Epidermal melanocyte (primary cell): Measurements from ENCODE around the gene GRAMD2B.
"Not testable (repeated sequence)": the region's sequence is repeated elsewhere in the genome, so short reads cannot be mapped to it uniquely, and the experiment has no call there.

ENCODE experiments used
- DNase-seq: peaks from one replicate; pipeline ENCODE4 v3.0.0; 2011; ENCODE audit warnings: low spot score; ENCODE audit not compliant: insufficient read length

Gene GRAMD2B

DNA sequence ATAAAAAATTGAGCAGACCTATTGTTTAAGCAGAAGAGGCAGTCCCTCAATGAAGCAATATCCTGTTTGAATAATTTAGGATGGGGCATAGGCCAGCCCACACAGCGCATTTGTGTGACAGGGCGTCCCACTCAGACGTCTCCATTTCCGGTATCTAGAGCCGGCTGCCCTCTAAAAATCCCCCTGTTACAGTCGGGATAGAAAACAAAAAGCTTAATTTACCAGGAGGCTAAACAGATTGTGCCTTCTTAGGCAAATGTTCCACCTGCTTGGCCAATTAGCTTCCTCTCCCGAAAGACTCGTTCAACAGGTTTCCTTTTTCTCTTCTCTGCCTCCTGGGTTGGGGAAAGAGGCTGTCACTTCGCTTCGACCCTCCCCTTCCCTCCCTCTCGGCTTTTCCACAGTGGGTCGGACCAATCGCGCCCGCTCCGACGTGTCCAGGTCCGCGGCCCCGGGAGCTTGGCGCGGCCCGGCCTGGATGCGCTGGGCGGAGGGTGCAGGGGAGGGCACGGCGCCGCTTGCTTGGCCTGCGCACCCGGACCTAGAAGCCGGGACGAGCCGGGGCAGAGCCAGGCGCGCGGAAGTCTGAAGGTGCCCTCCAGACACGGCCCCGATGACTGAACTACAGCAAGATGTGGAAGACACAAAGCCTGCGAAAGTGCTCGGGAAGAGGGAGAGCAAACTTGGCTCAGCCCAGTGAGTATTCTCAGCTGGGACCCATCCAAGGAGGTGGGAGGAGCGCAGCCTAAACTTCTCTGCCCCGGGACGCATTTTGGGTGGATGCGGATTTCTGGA is at the start of gene GRAMD2B:
GRAMD2B (plus strand) TSS at position 416 of the 795 bp plus-strand sequence; CDS start at position 614, 198 bp downstream.
- DNase-seq: peak; percentile 63

- DNase-seq: no peak
Observed at GRCh38 chr5:126374109-126374416, 49.1 kb upstream of the GRAMD2B start.

DNA sequence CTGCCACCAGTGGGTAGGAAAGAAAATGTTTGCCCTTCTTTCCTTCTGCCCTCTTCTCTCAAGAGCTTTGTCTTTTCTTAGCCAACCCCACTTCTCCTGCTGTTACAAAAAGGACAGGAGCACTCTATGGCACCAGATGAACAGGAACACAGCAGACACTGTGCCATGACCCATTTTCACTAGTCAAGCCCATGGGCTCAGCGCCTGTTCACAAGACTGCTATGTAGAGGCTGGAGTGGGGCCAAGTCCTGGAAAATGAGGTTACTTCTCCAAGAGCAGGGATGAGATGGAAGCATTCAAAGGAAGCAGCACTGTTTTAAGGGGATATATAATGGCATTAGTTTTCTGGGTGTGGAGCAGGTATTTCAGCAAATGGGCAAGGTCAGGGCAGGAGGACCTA is 46.8 kb upstream of the GRAMD2B start:
- no peak for DNase-seq

DNA sequence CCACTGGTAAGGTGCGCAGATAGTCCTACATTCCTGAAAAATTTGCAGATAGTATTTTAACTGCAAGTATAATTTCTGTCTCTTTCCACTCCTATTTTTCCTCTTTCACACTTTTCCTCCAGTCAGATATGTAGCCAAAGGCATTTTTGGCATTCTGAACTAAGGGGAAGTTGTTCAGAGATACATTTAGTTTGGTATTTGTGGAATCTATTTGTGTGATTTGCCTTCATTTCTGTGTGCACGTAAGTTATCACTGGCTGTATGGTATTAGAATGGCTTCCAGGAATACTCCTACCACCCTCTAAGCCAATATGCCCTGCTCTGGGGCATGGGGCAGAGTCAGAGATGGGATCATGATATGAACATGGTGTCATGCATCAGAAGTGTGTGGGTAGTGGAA is 45.8 kb upstream of the GRAMD2B start:
- DNase-seq: no peak

DNA sequence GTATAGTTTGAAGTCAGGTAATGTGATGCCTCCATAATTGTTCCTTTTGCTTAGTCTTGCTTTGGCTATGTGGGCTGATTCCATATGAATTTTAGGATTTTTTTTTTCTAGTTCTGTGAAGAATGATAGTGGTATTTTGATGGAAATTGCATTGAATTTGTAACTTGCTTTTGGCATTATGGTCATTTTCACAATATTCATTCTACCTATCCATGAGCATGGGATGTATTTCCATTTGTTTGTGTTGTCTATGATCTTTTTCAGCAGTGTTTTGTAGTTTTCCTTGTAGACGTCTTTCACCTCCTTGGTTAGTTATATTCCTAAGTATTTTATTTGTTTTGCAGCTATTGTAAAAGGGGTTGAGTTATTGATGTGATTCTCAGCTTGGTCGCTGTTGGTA is 42.9 kb upstream of the GRAMD2B start:
- not testable (repeated sequence) for DNase-seq

DNA sequence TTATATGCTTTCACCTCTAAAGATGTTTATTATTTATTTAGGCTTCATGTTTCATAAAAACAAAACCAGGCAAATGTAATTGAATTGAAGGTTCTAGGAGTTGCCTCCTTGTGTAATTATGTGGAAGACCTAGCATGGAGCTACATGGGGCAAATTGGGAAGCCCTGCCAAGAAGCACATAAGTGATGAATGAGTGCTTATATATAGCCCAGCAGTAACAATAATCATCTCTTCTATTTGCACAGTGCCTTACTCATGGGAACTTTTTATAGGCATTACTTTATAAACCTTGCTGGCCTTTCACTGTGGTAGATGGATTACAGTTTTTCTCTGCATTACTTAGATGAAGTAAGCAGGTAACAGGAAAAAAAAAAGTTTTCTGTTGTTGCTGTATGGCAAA is 40.0 kb upstream of the GRAMD2B start:
- DNase-seq: no peak

DNA sequence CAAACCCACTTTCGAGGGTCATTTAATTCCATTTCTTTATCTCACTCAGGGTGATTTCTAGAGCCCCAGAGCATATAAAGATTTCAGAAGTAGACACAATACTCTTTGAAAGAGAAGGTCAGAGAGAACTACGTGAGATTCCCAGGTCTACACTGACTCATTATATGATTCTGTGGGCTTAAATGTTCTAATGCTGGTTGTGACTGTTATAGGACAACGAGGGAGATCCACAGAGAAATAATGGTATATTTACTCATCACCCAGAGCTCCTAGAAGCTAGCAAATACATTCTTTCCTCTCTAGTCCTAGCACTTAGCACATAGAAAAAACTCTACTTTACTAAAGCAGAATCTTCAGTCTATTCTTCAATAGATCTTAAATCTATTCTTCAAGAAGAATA is 39.4 kb upstream of the GRAMD2B start:
- no peak for DNase-seq

DNA sequence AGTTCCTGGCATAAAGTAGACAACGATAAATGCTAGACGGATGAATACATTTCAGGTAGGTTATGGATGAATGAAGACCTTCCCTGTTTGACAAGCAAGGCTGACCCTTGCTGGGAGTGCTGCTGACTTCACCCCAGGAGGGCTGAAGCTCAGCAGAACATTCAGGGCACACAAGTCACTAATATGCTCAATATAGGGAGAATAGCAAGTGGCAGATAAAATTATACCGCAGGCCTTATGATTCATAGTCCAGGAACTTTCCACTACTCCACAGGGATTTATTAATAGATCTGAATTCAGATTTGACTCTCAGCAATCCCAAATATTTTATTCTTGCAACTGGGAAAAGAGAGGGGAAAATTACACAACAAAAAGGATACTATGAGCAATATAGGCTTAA is 38.2 kb upstream of the GRAMD2B start:
- no peak for DNase-seq

DNA sequence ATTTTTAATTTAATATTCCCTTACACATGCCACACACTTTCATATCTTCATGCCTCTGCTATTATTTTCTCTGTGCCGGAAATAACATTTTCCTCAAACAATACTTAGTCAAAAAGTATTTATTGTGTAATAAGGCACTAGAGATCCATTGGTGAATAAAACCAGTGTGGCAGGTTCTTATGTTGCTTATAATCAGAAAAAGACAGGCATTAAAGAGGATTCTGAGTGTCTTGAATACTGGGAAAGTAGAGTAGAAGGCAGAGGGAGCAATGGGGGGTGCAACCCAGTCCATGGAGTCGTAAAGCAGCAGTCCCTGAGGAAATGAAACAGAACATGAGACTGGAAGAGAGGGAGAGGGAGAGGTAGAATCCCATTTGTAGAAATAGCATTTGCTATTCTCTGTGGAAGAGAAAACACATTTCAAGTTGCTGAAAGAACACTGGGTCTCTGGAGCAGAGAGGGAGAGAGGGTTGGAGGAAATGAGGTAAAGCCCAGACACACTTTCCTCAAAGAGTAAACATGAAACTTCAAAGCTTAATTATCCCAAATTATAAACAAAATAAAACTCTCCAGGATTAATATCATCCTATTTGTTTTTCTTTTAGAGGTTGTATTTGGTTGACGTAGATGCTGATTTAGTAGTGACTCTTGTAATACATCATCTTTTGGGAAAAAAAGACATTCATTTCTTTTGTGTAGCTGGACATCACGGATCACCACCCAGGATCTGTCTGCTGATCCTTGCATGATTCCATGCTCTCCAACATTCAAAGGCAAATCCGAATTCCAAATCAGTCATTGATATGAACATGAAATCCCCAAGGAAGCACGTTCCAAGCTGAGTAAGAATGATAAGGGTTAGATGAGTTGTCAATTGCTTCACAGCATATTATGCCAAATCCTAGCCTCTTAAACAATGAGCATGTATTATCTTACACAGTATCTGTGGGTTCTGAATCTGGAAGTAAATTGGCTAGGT is 37.4 kb upstream of the GRAMD2B start:
- no peak for DNase-seq

- no peak for DNase-seq
Observed at GRCh38 chr5:126389179-126389578, 34.0 kb upstream of the GRAMD2B start.

GRCh38 chr5:126390051-126390450 is 33.2 kb upstream of the GRAMD2B start:
- no peak for DNase-seq

DNA sequence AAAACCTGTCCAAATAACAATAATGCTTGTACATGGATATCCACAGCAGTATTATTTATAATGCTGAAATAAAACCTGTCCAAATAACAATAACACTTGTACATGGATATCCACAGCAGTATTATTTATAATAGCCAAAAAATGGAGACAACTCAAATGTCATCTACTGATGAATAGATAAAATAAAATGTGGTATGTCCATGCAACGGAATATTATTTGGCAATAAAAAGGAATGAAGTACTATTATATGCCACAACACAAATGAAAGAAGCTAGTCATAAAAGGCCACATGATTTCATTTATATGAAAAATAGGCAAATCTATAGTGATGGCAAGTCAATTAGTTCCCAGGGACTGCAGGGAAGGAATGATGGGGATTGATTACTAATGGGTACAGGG is 31.8 kb upstream of the GRAMD2B start:
- DNase-seq: no peak

- DNase-seq: no peak
Observed at GRCh38 chr5:126394211-126394788, 28.9 kb upstream of the GRAMD2B start.

DNA sequence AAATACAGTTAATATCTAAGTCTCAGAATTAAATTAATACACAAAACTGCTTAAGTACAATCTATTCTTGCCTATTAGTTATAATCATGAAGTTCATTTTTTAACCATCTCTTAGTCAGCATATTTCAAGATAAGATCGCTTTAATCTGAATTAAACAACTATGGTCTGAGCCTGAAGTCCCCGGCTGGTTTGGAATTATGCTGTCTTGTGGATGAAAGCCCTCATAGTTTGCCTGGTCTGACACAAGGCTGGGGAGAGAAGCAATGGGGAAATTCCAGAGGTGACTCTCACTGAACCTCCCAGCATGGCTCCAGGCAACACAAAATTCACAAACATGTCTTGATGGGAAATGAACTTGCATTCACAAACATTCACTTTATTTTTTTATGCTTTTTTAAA is 28.0 kb upstream of the GRAMD2B start:
- no peak for DNase-seq

DNA sequence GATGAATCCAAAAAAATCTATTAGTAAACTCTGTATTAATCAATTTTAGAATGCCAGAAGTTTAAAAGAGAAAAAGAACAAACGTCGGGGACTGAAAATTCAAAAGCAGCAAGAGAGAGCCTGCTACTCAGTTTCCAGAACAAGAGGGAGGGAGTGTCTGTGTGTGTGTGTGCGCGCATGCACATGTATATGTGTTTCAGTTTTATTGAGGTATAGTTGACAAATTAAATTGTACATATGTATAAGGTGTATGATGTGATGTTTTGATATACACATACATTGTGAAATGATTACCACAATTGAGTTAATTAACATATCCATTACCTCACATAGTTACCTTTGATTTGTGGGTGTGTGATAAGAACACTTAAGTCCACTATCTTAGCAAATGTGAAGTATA is 27.6 kb upstream of the GRAMD2B start:
- DNase-seq: no peak

DNA sequence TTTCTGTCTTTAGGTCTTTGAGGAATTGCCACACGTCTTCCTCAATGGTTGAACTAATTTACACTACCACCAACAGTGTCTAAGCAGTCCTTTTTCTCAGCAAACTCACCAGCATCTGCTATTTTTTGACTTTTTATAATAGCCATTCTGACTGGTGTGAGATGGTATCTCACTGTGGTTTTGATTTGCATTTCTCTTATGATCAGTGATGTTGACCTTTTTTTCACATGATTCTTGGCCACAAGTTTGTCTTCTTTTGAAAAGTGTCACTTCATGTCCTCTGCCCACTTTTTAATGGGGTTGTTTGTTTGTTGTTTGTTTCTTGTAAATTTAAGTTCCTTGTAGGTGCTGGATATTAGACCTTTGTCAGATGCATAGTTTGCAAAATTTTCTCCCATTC is 26.5 kb upstream of the GRAMD2B start:
- not testable (repeated sequence) for DNase-seq

DNA sequence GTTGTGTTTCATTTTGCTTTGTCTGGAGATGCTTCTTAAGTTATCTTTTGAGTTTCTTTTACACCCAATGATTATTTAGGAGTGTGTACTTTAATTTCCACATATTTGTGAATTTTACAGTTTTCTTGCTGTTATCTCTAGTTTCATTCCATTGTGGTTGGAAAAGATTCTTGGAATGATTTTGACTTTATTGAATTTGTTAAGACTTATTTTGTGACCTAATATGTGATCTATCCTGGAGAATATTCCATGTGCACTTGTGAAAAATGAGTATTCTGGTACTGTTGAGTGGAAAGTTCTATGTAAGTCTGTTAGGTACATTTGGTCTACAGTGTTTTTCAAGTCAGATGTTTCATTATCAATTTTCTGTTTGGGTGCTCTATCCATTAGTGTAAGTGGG is 24.4 kb upstream of the GRAMD2B start:
- DNase-seq: no peak

- DNase-seq: no peak
Observed at GRCh38 chr5:126400621-126401251, 22.5 kb upstream of the GRAMD2B start.

DNA sequence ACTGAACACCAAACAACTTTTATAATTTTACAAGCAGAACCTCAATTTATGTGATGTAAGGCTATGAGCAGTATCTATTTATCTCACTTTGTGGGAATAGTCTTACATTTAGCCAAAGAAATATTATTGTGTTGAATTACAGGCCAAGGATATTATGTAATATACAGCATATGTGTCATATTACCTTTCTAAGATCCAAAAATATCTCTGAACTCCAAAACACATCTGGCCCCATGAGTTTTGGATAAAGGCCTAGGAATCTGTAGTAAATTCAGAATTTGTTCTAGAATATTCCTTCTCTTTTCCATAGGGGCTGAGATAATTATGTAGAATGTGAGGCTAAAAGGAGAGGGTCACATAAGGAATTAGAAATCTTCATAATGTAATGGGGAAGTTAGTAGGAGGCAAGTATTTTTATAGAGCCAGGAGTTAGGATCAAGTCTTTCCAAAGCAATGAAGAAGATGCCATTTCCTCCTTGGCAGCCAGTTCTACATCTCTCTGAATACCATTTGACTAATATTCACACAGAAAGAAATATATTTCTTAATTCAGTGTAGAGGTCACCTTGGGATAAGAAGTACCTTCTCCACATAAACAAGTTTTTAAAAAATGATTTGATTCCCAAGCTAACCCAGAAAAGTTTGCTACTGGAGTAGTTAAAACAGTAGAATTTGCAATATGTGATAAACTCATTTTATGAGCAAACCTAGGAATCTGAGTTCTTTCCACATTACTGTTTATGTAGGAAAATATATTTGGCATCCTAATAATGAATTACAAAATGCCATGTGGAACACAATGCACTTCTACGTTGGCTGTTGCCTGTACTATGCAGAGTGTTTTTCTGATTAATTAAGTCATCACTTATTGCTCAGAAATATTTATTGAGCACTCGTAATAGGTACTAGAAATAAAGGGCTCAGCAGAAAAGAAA is 20.3 kb upstream of the GRAMD2B start:
- DNase-seq: no peak

GRCh38 chr5:126403876-126404275 is 19.3 kb upstream of the GRAMD2B start:
- DNase-seq: no peak

DNA sequence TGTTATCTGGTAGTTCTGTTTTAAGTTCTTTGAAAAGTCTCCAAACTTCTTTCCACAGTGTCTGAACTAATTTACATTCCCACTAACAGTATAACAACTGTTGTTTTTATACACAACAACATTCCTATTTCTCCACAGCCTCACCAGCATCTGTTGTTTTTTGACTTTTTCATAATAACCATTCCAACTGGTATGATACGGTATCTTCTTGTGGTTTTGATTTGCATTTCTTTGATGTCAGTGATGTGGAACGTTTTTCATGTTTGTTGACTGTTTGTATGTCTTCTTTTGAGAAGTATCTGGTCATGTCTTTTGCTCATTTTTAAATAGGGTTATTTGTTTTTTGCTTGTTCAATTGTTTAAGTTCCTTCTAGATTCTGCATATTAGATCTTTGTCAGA is 12.6 kb upstream of the GRAMD2B start:
- DNase-seq: no peak
